ENCODE data around the gene PDAP1. TPM values are rescaled to one million over a fixed set of nuclear protein-coding genes. Genes with fewer than 3 reads are reported as not detected.

PDAP1 gene
- total and polyA plus RNA-seq, 2 of the 13 experiments (the other 11 are each of a cell fraction or from before 2014, with no cell fraction given), result 13.0 to 100 TPM

- TF ChIP-seq CSRNP1 (CRISPR knock-in tag; IDR thresholded peaks at IDR 0.05) (0 out of 2 replicates have a peak, but pooled peaks have one; percentile 29), NFIC (IDR thresholded peaks at IDR 0.05; ENCODE audit: low read length) (no peak), YEATS4 (CRISPR knock-in tag; IDR thresholded peaks at IDR 0.05; ENCODE audit: borderline replicate concordance) (0 out of 2 replicates have a peak, but pooled peaks have one; percentile 13), ZSCAN5A (CRISPR knock-in tag; IDR thresholded peaks at IDR 0.05; ENCODE audit: borderline replicate concordance) (no peak), NCOA1 (CRISPR knock-in tag; IDR thresholded peaks at IDR 0.05) (peak; percentile 38; the same call in 1 of the 2 replicates), GTF2F1 (IDR thresholded peaks at IDR 0.05; ENCODE audit: low read length) (no peak), ZNF878 (CRISPR knock-in tag; IDR thresholded peaks at IDR 0.05) (no peak), ZNF589 (CRISPR knock-in tag; conservative IDR thresholded peaks at IDR 0.05) (no peak; the same call in 1 of the 2 replicates), PITX1 (CRISPR knock-in tag; IDR thresholded peaks at IDR 0.05) (no peak), ZNF281 (CRISPR knock-in tag; IDR thresholded peaks at IDR 0.05; ENCODE audit: borderline replicate concordance) (peak; percentile 79; the same call in 1 of the 2 replicates), DPF2 (CRISPR knock-in tag; IDR thresholded peaks at IDR 0.05; ENCODE audit: borderline replicate concordance, low read depth) (no peak), UBTF (CRISPR knock-in tag; IDR thresholded peaks at IDR 0.05) (no peak), GABPA (IDR thresholded peaks at IDR 0.05; ENCODE audit: low read depth, low read length) (no peak), GABPA (CRISPR knock-in tag; IDR thresholded peaks at IDR 0.05; ENCODE audit: low read depth) (peak; percentile 63), ZBTB43 (CRISPR knock-in tag; conservative IDR thresholded peaks at IDR 0.05) (0 out of 2 replicates have a peak, but pooled peaks have one; percentile 10), ZNF547 (CRISPR knock-in tag; IDR thresholded peaks at IDR 0.05) (peak; percentile 59; the same call in 1 of the 2 replicates), ZNF543 (CRISPR knock-in tag; IDR thresholded peaks at IDR 0.05) (0 out of 2 replicates have a peak, but pooled peaks have one; percentile 10)
Observed at GRCh38 chr7:99380823-99381663, 27.4 kb downstream of the PDAP1 start (continued).
